ENCODE data around the gene KLHL6. TPM values are rescaled to one million over a fixed set of nuclear protein-coding genes. Genes with fewer than 3 reads are reported as not detected.

Gene KLHL6
- total RNA-seq, 1 donor from 2014 or later = 0.11 TPM

DNA sequence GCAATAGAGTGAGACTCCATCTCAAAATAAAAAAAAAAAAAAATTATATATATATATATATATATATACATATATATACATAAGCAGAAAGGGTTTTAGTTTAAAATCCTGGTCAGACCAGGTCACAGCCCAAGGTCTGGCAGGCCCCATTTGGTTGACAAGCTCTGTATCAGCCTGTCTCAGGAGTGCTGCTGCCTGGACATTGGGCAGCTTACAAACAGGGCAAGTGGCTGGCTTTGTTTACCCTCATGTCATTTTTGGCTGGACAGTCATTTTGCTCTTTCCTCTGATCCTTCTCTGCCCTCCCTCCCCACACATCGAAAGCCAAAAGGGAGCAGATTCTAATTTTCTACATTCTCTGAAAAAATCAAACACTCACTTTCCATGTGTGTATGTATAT is 26.7 kb upstream of the KLHL6 start:
- H3K79me2 ChIP-seq (ENCODE audit: insufficient read depth, low read length) = no peaks in the 10 kb centered on the region
- H3K36me3 ChIP-seq (ENCODE audit: insufficient read depth, low read length) = no peaks in the 10 kb centered on the region
- H2AFZ ChIP-seq (ENCODE audit: low read depth, low read length) = no peak overlapping the region
- no peaks in the 10 kb centered on the region for H4K20me1 ChIP-seq (ENCODE audit: insufficient read depth, low read length)
- Mint-ChIP-seq H3K27ac (ENCODE audit: unreplicated experiment) (no peak overlapping the region), H3K27me3 (ENCODE audit: low read depth, unreplicated experiment) (peaks cover 17% of the 10 kb centered on the region), H3K9me3 (ENCODE audit: unreplicated experiment) (peaks cover 8% of the 10 kb centered on the region), H3K4me3 (ENCODE audit: unreplicated experiment) (no peak overlapping the region), H3K36me3 (ENCODE audit: low read depth, unreplicated experiment) (no peaks in the 10 kb centered on the region), H3K4me1 (ENCODE audit: low read depth, unreplicated experiment) (peaks cover 10% of the 10 kb centered on the region)
- FAIRE-seq (no peak), DNase-seq (ENCODE audit: low read depth) (no peak)
- peaks cover 18% of the 10 kb centered on the region for H3K27me3 ChIP-seq (ENCODE audit: insufficient read depth, low read length)
- no peaks in the 10 kb centered on the region for H3K9me3 ChIP-seq (ENCODE audit: insufficient read depth, low read depth, low read length)
- no peak overlapping the region for H3K9ac ChIP-seq (ENCODE audit: low read length)
- H3K27ac ChIP-seq (ENCODE audit: low read depth, low read length) = no peak overlapping the region
- no peak for TF ChIP-seq EZH2 (IDR thresholded peaks at IDR 0.05; ENCODE audit: insufficient read depth, low read length)
- TF ChIP-seq, protein P1, sequence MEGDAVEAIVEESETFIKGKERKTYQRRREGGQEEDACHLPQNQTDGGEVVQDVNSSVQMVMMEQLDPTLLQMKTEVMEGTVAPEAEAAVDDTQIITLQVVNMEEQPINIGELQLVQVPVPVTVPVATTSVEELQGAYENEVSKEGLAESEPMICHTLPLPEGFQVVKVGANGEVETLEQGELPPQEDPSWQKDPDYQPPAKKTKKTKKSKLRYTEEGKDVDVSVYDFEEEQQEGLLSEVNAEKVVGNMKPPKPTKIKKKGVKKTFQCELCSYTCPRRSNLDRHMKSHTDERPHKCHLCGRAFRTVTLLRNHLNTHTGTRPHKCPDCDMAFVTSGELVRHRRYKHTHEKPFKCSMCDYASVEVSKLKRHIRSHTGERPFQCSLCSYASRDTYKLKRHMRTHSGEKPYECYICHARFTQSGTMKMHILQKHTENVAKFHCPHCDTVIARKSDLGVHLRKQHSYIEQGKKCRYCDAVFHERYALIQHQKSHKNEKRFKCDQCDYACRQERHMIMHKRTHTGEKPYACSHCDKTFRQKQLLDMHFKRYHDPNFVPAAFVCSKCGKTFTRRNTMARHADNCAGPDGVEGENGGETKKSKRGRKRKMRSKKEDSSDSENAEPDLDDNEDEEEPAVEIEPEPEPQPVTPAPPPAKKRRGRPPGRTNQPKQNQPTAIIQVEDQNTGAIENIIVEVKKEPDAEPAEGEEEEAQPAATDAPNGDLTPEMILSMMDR (IDR thresholded peaks at IDR 0.05; ENCODE audit: insufficient read depth, low read depth, low read length) = no peak
- no peak overlapping the region for H3K4me3 ChIP-seq (ENCODE audit: insufficient read depth, low read depth, low read length)
- H3K4me2 ChIP-seq (ENCODE audit: low read length) = no peak overlapping the region
- H3K4me1 ChIP-seq (ENCODE audit: insufficient read depth, low read length) = no peaks in the 10 kb centered on the region

DNA sequence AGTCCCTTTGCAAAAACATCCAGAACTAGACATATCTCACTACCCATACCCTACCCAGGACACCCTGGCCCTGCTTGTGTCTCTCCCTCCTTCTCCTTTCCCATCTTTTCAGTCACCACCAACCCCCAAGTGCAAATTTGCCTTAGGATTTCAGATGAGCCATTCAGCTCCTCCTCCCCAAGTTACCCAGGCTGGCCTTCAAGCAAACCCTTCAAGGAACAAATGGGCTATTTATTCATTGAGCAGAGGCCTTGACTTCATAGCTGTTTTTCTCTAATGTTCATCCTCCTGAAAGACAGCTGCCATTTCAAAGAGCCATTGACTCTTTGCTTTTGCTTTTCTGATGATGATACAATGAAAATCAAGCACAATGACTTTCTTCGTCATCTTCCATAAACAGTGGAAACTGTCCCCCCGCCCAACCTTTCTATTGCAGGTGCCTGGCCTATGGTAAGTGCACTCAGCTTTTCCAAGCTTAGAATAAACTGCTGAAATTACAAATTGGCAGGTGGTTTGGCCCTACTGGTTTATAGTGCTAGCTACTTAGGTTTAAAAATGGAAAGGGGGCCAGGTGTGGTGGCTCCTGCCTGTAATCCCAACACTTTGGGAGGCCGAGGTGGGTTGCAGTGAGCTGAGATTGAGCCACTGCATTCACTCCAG is 26.1 kb upstream of the KLHL6 start:
- Histone ChIP-seq H2AFZ (ENCODE audit: low read depth, low read length) (no peak overlapping the region), H3K36me3 (ENCODE audit: insufficient read depth, low read length) (no peaks in the 10 kb centered on the region), H3K9me3 (ENCODE audit: insufficient read depth, low read depth, low read length) (no peaks in the 10 kb centered on the region), H3K9ac (ENCODE audit: low read length) (no peak overlapping the region), H3K4me1 (ENCODE audit: insufficient read depth, low read length) (no peaks in the 10 kb centered on the region), H3K4me2 (ENCODE audit: low read length) (no peak overlapping the region), H3K79me2 (ENCODE audit: insufficient read depth, low read length) (no peaks in the 10 kb centered on the region), H3K27ac (ENCODE audit: low read depth, low read length) (no peak overlapping the region), H3K4me3 (ENCODE audit: insufficient read depth, low read depth, low read length) (no peak overlapping the region), H4K20me1 (ENCODE audit: insufficient read depth, low read length) (no peaks in the 10 kb centered on the region), H3K27me3 (ENCODE audit: insufficient read depth, low read length) (peaks cover 22% of the 10 kb centered on the region)
- Mint-ChIP-seq H3K27ac (ENCODE audit: unreplicated experiment) (no peak overlapping the region), H3K36me3 (ENCODE audit: low read depth, unreplicated experiment) (no peaks in the 10 kb centered on the region), H3K27me3 (ENCODE audit: low read depth, unreplicated experiment) (peaks cover 17% of the 10 kb centered on the region), H3K4me1 (ENCODE audit: low read depth, unreplicated experiment) (peaks cover 10% of the 10 kb centered on the region), H3K9me3 (ENCODE audit: unreplicated experiment) (peaks cover 8% of the 10 kb centered on the region), H3K4me3 (ENCODE audit: unreplicated experiment) (no peak overlapping the region)
- FAIRE-seq (no peak), DNase-seq (ENCODE audit: low read depth) (no peak)
- no peak for TF ChIP-seq EZH2 (IDR thresholded peaks at IDR 0.05; ENCODE audit: insufficient read depth, low read length)
- TF ChIP-seq, protein P1 (IDR thresholded peaks at IDR 0.05; ENCODE audit: insufficient read depth, low read depth, low read length) = no peak

Measured in astrocyte (in vitro differentiated cells and primary cell).